Fibroblast of lung (primary cell): Measurements from ENCODE around the gene ZNF366. TPM values are rescaled to one million over a fixed set of nuclear protein-coding genes. Genes with fewer than 3 reads are reported as not detected.

Experiments used
- DNase-seq, 2 donors: peaks; one replicate each; pipeline versions ENCODE4 v3.0.0 to v3.0.0-alpha.2; 2010; ENCODE audit warnings: low read depth in 2 of 2
- H2AFZ ChIP-seq: 2 replicates; pipeline ENCODE4 v1.5.1; 2012; ENCODE audit warnings: low read length, control low read depth, inconsistent platforms
- H3K27ac ChIP-seq: 2 replicates; pipeline ENCODE4 v1.5.1; 2011; ENCODE audit warnings: low read length, control low read depth; ENCODE audit not compliant: insufficient read depth
- H3K27me3 ChIP-seq: 2 replicates; pipeline ENCODE4 v1.5.1; 2011; ENCODE audit warnings: mild to moderate bottlenecking, low read length; ENCODE audit not compliant: control insufficient read depth, insufficient read depth
- H3K36me3 ChIP-seq: 2 replicates; pipeline ENCODE4 v1.5.1; 2011; ENCODE audit warnings: low read length; ENCODE audit not compliant: control insufficient read depth, insufficient read depth
- H3K4me1 ChIP-seq: 2 replicates; pipeline ENCODE4 v1.5.1; 2011; ENCODE audit warnings: low read length; ENCODE audit not compliant: control insufficient read depth, insufficient read depth; ENCODE audit errors: extremely low read depth
- H3K4me2 ChIP-seq: 2 replicates; pipeline ENCODE4 v1.5.1; 2011; ENCODE audit warnings: low read length, control low read depth; ENCODE audit not compliant: insufficient read depth; ENCODE audit errors: extremely low read depth
- H3K4me3 ChIP-seq, 4 experiments: fragments of 200-600 bp in 1 of 4; sonication (generic) in 1 of 4; replicated peaks in 1 of 4; 2 replicates each; pipeline ENCODE4 v1.5.1; 2011 to 2016; ENCODE audit warnings: low read length in 4 of 4, low read depth in 3 of 4, mild to moderate bottlenecking in 3 of 4, control low read depth in 2 of 4, inconsistent platforms in 1 of 4, mixed read lengths in 1 of 4; ENCODE audit not compliant: insufficient read depth in 1 of 4; ENCODE audit errors: control extremely low read depth in 1 of 4
- H3K79me2 ChIP-seq: 2 replicates; pipeline ENCODE4 v1.5.1; 2012; ENCODE audit warnings: mild to moderate bottlenecking, low read length, inconsistent platforms; ENCODE audit not compliant: control insufficient read depth, insufficient read depth
- H3K9ac ChIP-seq: 2 replicates; pipeline ENCODE4 v1.5.1; 2011; ENCODE audit warnings: mild to moderate bottlenecking, low read length, control low read depth; ENCODE audit not compliant: insufficient read depth
- H3K9me3 ChIP-seq: 2 replicates; pipeline ENCODE4 v1.5.1; 2012; ENCODE audit warnings: low read depth, low read length; ENCODE audit not compliant: control insufficient read depth, insufficient read depth
- H4K20me1 ChIP-seq: 2 replicates; pipeline ENCODE4 v1.5.1; 2011; ENCODE audit warnings: low read length; ENCODE audit not compliant: control insufficient read depth, insufficient read depth; ENCODE audit errors: extremely low read depth
- CTCF ChIP-seq, 2 donors: IDR thresholded peaks in 1 of 2; conservative IDR thresholded peaks in 1 of 2; 1 replicate in 1 of 2; 2 replicates in 1 of 2; pipeline ENCODE4 v1.5.1; 2011 to 2012; ENCODE audit warnings: low read length in 2 of 2, control low read depth in 1 of 2, inconsistent platforms in 1 of 2, low read depth in 1 of 2, mild to moderate bottlenecking in 1 of 2
- EZH2 ChIP-seq: IDR thresholded peaks from 2 replicates; pipeline ENCODE4 v1.5.1; 2012; ENCODE audit warnings: low read length, control low read depth, mild to moderate bottlenecking; ENCODE audit errors: missing control alignments
- polyA plus RNA-seq, 2 donors: library from polyadenylated mRNA; depleted of rRNA in 1 of 2; stranded (reverse) in 1 of 2; unstranded in 1 of 2; fragments of >200 nt; gene quantifications; 2 replicates each; pipeline ENCODE4 v1.2.1, GENCODE V29; 2011 to 2012; ENCODE audit warnings: missing spikeins in 1 of 2
- total RNA-seq: library from RNA; depleted of rRNA; stranded (reverse); fragments of >200 nt; gene quantifications from 2 replicates; pipeline ENCODE4 v1.2.1, GENCODE V29; 2014

The ZNF366 gene
- total and polyA plus RNA-seq, 2 donors (not counting 1 experiment from before 2014, with no cell fraction given), result not detected

DNA sequence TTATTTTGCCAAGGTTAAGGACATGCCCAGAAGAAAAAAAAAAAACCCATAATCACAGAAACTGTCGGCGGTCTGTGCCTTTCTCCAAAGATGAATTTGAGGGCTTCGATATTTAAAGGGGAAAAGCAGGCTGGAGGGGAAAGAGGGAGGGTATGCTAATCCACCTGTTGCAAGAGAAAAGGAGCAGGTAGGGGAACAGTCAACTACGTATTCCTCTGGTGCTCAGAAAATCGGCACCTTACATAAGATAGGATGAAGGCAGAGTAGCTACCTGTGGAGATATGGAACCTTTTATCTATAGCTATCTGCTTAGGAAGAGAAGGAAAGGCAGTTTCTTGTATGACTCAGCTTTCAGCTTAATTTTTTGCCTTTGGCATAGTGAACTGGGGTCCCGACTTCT lies 109.4 kb downstream of the ZNF366 start:
- Histone ChIP-seq H3K27me3 (no peaks in the 10 kb centered on the region), H4K20me1 (no peaks in the 10 kb centered on the region), H3K4me1 (no peaks in the 10 kb centered on the region), H3K4me2 (no peak overlapping the region), H3K9me3 (no peaks in the 10 kb centered on the region), H3K4me3 (no peak overlapping the region), H2AFZ (no peak overlapping the region), H3K9ac (no peak overlapping the region), H3K36me3 (no peaks in the 10 kb centered on the region), H3K79me2 (no peaks in the 10 kb centered on the region), H3K27ac (no peak overlapping the region)
- DNase-seq, result no peak
- TF ChIP-seq CTCF (conservative IDR thresholded peaks at IDR 0.05 in 1 of 2, IDR thresholded peaks at IDR 0.05 in 1 of 2; ENCODE audit: low read depth in 1 of 2, low read length in 2 of 2), result no peak
- no peak for TF ChIP-seq EZH2

- H3K27me3 ChIP-seq, result no peaks in the 10 kb centered on the region
- DNase-seq, result peak; percentile 10 to 30
These were observed 112.5 kb downstream of the ZNF366 start for GRCh38 chr5:72394688-72395087.

DNA sequence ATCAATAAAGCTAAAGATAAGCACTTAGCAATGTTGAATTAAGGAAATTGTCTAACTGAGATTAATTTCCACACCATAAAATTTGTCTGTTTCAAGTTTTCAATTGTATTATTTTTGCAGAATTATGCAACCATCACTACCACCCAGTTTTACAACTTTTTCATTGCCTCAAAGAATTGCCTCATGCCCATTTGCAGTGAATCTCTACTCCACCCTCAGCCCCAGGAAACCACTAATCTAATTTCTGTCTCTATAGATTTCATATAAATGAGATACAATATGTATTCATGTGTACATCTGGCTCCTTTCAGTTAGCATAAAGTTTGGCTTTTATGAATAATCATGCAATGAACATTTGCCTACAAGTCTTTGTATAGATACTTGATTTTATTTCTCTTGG lies 114.2 kb downstream of the ZNF366 start:
- DNase-seq, result no peak
- no peak overlapping the region for H3K27ac ChIP-seq
- H3K4me2 ChIP-seq, result no peak overlapping the region

More at GRCh38 chr5:72394688-72395087, 112.5 kb downstream of the ZNF366 start:
- Histone ChIP-seq H3K4me1 (no peaks in the 10 kb centered on the region), H3K4me3 (no peak overlapping the region), H3K27ac (no peak overlapping the region), H3K79me2 (no peaks in the 10 kb centered on the region), H3K36me3 (no peaks in the 10 kb centered on the region), H2AFZ (no peak overlapping the region), H3K4me2 (no peak overlapping the region), H4K20me1 (no peaks in the 10 kb centered on the region), H3K9me3 (no peaks in the 10 kb centered on the region), H3K9ac (no peak overlapping the region)
- peak; percentile 32 to 56 for TF ChIP-seq CTCF (conservative IDR thresholded peaks at IDR 0.05 in 1 of 2, IDR thresholded peaks at IDR 0.05 in 1 of 2; ENCODE audit: low read depth in 1 of 2, low read length in 2 of 2)
- TF ChIP-seq EZH2, result no peak

More for the DNA sequence above, 114.2 kb downstream of the ZNF366 start:
- no peaks in the 10 kb centered on the region for H3K36me3 ChIP-seq
- H3K27me3 ChIP-seq, result no peaks in the 10 kb centered on the region
- TF ChIP-seq EZH2 (no peak), CTCF (conservative IDR thresholded peaks at IDR 0.05 in 1 of 2, IDR thresholded peaks at IDR 0.05 in 1 of 2; ENCODE audit: low read depth in 1 of 2, low read length in 2 of 2) (no peak)
- H3K9me3 ChIP-seq, result no peaks in the 10 kb centered on the region
- H3K4me1 ChIP-seq, result peaks cover 3% of the 10 kb centered on the region
- no peaks in the 10 kb centered on the region for H4K20me1 ChIP-seq
- no peak overlapping the region for H3K4me3 ChIP-seq
- H3K9ac ChIP-seq, result no peak overlapping the region
- H2AFZ ChIP-seq, result no peak overlapping the region
- no peaks in the 10 kb centered on the region for H3K79me2 ChIP-seq

Other genes with a start within 250 kb of the ZNF366 start
- gene MRPS27, start 187.2 kb downstream of the ZNF366 start, total RNA-seq, result 72.7 and 86.5 TPM in 2 replicates
- gene MRPS27, start 187.2 kb downstream of the ZNF366 start, polyA plus RNA-seq, result 67.2 and 75.9 TPM in 2 replicates
- gene PTCD2, start 187.0 kb downstream of the ZNF366 start, total RNA-seq, result 9.5 and 15.9 TPM in 2 replicates
- gene PTCD2, start 187.0 kb downstream of the ZNF366 start, polyA plus RNA-seq, result 10.3 and 13.4 TPM in 2 replicates